Fibroblast of lung (primary cell): ENCODE results near the gene ROBO1. TPM values are rescaled to one million over a fixed set of nuclear protein-coding genes. Genes with fewer than 3 reads are reported as not detected.

Experiments used
- DNase-seq, 2 donors: peaks; one replicate each; pipeline versions ENCODE4 v3.0.0 to v3.0.0-alpha.2; 2010; ENCODE audit warnings: low read depth in 2 of 2
- H2AFZ ChIP-seq: 2 replicates; pipeline ENCODE4 v1.5.1; 2012; ENCODE audit warnings: low read length, control low read depth, inconsistent platforms
- H3K27ac ChIP-seq: 2 replicates; pipeline ENCODE4 v1.5.1; 2011; ENCODE audit warnings: low read length, control low read depth; ENCODE audit not compliant: insufficient read depth
- H3K27me3 ChIP-seq: 2 replicates; pipeline ENCODE4 v1.5.1; 2011; ENCODE audit warnings: mild to moderate bottlenecking, low read length; ENCODE audit not compliant: control insufficient read depth, insufficient read depth
- H3K36me3 ChIP-seq: 2 replicates; pipeline ENCODE4 v1.5.1; 2011; ENCODE audit warnings: low read length; ENCODE audit not compliant: control insufficient read depth, insufficient read depth
- H3K4me1 ChIP-seq: 2 replicates; pipeline ENCODE4 v1.5.1; 2011; ENCODE audit warnings: low read length; ENCODE audit not compliant: control insufficient read depth, insufficient read depth; ENCODE audit errors: extremely low read depth
- H3K4me2 ChIP-seq: 2 replicates; pipeline ENCODE4 v1.5.1; 2011; ENCODE audit warnings: low read length, control low read depth; ENCODE audit not compliant: insufficient read depth; ENCODE audit errors: extremely low read depth
- H3K4me3 ChIP-seq, 4 experiments: fragments of 200-600 bp in 1 of 4; sonication (generic) in 1 of 4; replicated peaks in 1 of 4; 2 replicates each; pipeline ENCODE4 v1.5.1; 2011 to 2016; ENCODE audit warnings: low read length in 4 of 4, low read depth in 3 of 4, mild to moderate bottlenecking in 3 of 4, control low read depth in 2 of 4, inconsistent platforms in 1 of 4, mixed read lengths in 1 of 4; ENCODE audit not compliant: insufficient read depth in 1 of 4; ENCODE audit errors: control extremely low read depth in 1 of 4
- H3K79me2 ChIP-seq: 2 replicates; pipeline ENCODE4 v1.5.1; 2012; ENCODE audit warnings: mild to moderate bottlenecking, low read length, inconsistent platforms; ENCODE audit not compliant: control insufficient read depth, insufficient read depth
- H3K9ac ChIP-seq: 2 replicates; pipeline ENCODE4 v1.5.1; 2011; ENCODE audit warnings: mild to moderate bottlenecking, low read length, control low read depth; ENCODE audit not compliant: insufficient read depth
- H3K9me3 ChIP-seq: 2 replicates; pipeline ENCODE4 v1.5.1; 2012; ENCODE audit warnings: low read depth, low read length; ENCODE audit not compliant: control insufficient read depth, insufficient read depth
- H4K20me1 ChIP-seq: 2 replicates; pipeline ENCODE4 v1.5.1; 2011; ENCODE audit warnings: low read length; ENCODE audit not compliant: control insufficient read depth, insufficient read depth; ENCODE audit errors: extremely low read depth
- EZH2 ChIP-seq: IDR thresholded peaks from 2 replicates; pipeline ENCODE4 v1.5.1; 2012; ENCODE audit warnings: low read length, control low read depth, mild to moderate bottlenecking; ENCODE audit errors: missing control alignments
- polyA plus RNA-seq, 2 donors: library from polyadenylated mRNA; depleted of rRNA in 1 of 2; stranded (reverse) in 1 of 2; unstranded in 1 of 2; fragments of >200 nt; gene quantifications; 2 replicates each; pipeline ENCODE4 v1.2.1, GENCODE V29; 2011 to 2012; ENCODE audit warnings: missing spikeins in 1 of 2
- total RNA-seq: library from RNA; depleted of rRNA; stranded (reverse); fragments of >200 nt; gene quantifications from 2 replicates; pipeline ENCODE4 v1.2.1, GENCODE V29; 2014
- TF ChIP-seq, protein P1 (sequence below), 2 donors: IDR thresholded peaks in 1 of 2; conservative IDR thresholded peaks in 1 of 2; 1 replicate in 1 of 2; 2 replicates in 1 of 2; pipeline ENCODE4 v1.5.1; 2011 to 2012; ENCODE audit warnings: low read length in 2 of 2, control low read depth in 1 of 2, inconsistent platforms in 1 of 2, low read depth in 1 of 2, mild to moderate bottlenecking in 1 of 2

Gene ROBO1
- total and polyA plus RNA-seq, 2 donors (not counting 1 experiment from before 2014, with no cell fraction given), result 53.8 to 104 TPM

DNA sequence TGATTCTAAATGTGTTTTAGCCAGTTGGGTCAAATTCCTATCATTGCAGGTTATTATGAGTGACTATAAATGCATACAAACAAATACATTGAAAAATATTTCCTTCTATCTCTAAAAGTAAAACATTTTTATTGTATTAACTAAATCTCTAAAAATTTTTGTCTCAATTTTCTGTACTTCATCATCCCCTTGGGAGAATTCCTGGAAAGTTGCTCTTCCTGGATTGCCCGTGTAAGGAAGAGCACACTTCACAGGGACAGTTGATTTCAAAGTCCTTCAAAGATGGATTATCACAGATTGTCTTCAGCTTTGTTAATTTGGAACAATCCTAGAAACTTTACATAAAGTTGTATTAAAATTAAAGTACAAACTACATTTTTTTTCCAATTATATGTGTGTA is 595.6 kb downstream of the ROBO1 start:
- H3K9ac ChIP-seq, result no peak overlapping the region
- H3K27me3 ChIP-seq, result no peaks in the 10 kb centered on the region
- H4K20me1 ChIP-seq, result no peaks in the 10 kb centered on the region
- H3K27ac ChIP-seq, result no peak overlapping the region
- no peaks in the 10 kb centered on the region for H3K9me3 ChIP-seq
- TF ChIP-seq, protein P1, sequence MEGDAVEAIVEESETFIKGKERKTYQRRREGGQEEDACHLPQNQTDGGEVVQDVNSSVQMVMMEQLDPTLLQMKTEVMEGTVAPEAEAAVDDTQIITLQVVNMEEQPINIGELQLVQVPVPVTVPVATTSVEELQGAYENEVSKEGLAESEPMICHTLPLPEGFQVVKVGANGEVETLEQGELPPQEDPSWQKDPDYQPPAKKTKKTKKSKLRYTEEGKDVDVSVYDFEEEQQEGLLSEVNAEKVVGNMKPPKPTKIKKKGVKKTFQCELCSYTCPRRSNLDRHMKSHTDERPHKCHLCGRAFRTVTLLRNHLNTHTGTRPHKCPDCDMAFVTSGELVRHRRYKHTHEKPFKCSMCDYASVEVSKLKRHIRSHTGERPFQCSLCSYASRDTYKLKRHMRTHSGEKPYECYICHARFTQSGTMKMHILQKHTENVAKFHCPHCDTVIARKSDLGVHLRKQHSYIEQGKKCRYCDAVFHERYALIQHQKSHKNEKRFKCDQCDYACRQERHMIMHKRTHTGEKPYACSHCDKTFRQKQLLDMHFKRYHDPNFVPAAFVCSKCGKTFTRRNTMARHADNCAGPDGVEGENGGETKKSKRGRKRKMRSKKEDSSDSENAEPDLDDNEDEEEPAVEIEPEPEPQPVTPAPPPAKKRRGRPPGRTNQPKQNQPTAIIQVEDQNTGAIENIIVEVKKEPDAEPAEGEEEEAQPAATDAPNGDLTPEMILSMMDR (conservative IDR thresholded peaks at IDR 0.05 in 1 of 2, IDR thresholded peaks at IDR 0.05 in 1 of 2; ENCODE audit: low read depth in 1 of 2, low read length in 2 of 2), result no peak
- no peak for TF ChIP-seq EZH2
- peaks cover 4% of the 10 kb centered on the region for H3K4me1 ChIP-seq
- no peak overlapping the region for H2AFZ ChIP-seq
- no peak overlapping the region for H3K4me3 ChIP-seq
- H3K36me3 ChIP-seq, result no peaks in the 10 kb centered on the region
- H3K4me2 ChIP-seq, result no peak overlapping the region
- H3K79me2 ChIP-seq, result no peaks in the 10 kb centered on the region
- peak in 1 of 2 donors; percentile 21 for DNase-seq

DNA sequence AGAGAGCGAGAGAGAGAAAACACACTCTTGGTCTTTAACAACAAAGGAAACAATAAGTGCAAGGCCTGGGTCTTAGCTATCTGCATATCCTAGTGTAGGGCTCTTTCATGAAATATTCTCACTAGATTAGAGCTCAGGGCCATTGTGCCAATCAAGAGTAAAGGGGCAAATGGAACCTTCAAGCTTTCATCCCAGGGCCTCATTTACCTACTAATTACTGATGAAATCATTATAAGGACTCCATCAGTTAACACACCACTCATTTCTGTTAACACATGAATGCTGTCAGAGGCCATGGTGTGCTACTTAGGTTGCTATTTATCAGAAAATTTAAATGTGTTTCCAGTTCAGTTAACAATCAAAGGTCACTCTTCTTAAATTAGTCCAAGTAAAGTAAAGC is 597.8 kb downstream of the ROBO1 start:
- Histone ChIP-seq H2AFZ (no peak overlapping the region), H3K27ac (no peak overlapping the region), H3K4me2 (no peak overlapping the region), H3K36me3 (no peaks in the 10 kb centered on the region), H3K9me3 (no peaks in the 10 kb centered on the region), H4K20me1 (no peaks in the 10 kb centered on the region), H3K4me1 (peaks cover 9% of the 10 kb centered on the region), H3K27me3 (no peaks in the 10 kb centered on the region), H3K79me2 (no peaks in the 10 kb centered on the region), H3K4me3 (no peak overlapping the region), H3K9ac (no peak overlapping the region)
- TF ChIP-seq, protein P1 (conservative IDR thresholded peaks at IDR 0.05 in 1 of 2, IDR thresholded peaks at IDR 0.05 in 1 of 2; ENCODE audit: low read depth in 1 of 2, low read length in 2 of 2), result no peak
- TF ChIP-seq EZH2, result no peak
- DNase-seq, result no peak

DNA sequence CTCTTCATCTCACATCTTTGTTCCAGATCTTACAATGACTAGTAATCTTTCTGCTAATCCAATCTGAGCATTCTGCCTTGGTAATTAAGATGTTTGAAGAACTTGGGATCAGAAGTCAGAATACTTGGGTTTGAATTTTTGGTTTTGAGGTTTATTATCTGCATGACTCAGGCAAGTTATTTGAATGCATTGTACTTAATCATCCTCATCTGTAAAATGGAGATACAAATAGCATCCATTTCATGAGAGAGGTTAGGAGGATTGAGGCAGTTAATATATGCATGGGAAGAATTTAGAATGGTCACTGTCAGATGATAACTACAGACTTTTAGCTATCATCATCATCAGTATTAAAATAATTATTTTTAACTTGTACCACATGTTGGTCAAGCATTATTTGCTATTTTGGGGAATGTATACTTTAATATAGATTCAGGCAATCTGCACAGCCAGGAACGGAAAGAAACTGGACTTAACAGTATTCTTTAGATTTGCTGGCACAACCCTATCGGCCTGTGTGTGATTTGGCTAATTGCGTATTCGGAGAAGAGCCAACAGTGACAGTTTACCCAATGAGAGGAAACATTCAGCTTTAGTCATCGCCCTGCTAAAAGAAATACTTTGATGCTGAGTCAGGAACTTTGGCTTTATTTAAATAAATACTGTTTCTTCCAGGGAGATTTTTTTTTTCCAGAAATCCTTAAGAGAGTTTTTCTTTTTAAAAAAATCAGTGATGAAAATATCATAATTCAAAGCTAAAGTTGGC is 600.0 kb downstream of the ROBO1 start:
- H3K4me2 ChIP-seq, result peak overlapping the region; percentile 44
- no peaks in the 10 kb centered on the region for H3K9me3 ChIP-seq
- H3K27ac ChIP-seq, result peak overlapping the region; percentile 37
- H2AFZ ChIP-seq, result no peak overlapping the region
- no peak for TF ChIP-seq EZH2
- TF ChIP-seq, protein P1 (conservative IDR thresholded peaks at IDR 0.05 in 1 of 2, IDR thresholded peaks at IDR 0.05 in 1 of 2; ENCODE audit: low read depth in 1 of 2, low read length in 2 of 2), result no peak
- no peaks in the 10 kb centered on the region for H3K36me3 ChIP-seq
- no peaks in the 10 kb centered on the region for H3K27me3 ChIP-seq
- no peak overlapping the region for H3K4me3 ChIP-seq
- peaks cover 9% of the 10 kb centered on the region for H3K4me1 ChIP-seq
- no peaks in the 10 kb centered on the region for H4K20me1 ChIP-seq
- H3K79me2 ChIP-seq, result no peaks in the 10 kb centered on the region
- peak; percentile 97 to 98 for DNase-seq
- no peak overlapping the region for H3K9ac ChIP-seq
